SIG-M5 treated with dmso at 0.1 percent for 504 hours (cell line): Measurements from ENCODE around the gene ADGRD1.
"Not testable (repeated sequence)": the region's sequence is repeated elsewhere in the genome, so short reads cannot be mapped to it uniquely, and the experiment has no call there.

Source experiments
- DNase-seq: peaks from one replicate; lab custom pipeline; 2025; ENCODE audit not compliant: unreplicated experiment; lab: John Stamatoyannopoulos, UW

ADGRD1 gene

DNA sequence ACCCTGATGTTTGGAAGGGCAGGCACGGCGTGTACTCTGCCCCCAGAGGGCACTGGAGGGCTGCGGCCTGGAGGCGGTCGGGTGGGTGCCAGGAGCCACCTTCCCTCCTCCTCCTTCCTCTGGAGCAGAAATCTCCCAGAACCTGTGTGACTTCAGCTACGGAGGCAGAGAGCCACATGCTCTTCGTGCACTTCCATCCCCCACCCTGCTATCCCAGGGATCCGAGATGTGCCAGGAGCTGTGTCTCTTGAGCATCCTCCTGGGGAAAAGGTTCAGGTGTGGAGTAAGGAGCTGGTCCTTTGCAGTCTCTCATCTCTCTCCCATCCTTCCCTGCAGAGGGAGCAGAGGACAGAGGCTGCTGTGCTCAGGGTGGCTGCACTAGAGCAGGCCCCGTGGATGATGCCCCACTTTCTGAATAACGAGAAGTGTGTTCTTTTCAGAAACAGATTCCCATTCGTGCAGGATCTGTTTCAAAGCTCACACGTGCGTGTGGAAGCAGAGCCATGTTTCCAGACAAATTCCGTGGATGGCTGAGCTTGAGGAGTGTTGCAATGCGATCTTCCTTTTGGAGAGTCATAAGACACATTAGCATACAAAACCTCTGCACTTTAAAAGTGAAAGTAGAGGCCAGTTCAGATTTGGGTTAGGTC, 162.9 kb downstream of the ADGRD1 start:
- no peak for DNase-seq

DNA sequence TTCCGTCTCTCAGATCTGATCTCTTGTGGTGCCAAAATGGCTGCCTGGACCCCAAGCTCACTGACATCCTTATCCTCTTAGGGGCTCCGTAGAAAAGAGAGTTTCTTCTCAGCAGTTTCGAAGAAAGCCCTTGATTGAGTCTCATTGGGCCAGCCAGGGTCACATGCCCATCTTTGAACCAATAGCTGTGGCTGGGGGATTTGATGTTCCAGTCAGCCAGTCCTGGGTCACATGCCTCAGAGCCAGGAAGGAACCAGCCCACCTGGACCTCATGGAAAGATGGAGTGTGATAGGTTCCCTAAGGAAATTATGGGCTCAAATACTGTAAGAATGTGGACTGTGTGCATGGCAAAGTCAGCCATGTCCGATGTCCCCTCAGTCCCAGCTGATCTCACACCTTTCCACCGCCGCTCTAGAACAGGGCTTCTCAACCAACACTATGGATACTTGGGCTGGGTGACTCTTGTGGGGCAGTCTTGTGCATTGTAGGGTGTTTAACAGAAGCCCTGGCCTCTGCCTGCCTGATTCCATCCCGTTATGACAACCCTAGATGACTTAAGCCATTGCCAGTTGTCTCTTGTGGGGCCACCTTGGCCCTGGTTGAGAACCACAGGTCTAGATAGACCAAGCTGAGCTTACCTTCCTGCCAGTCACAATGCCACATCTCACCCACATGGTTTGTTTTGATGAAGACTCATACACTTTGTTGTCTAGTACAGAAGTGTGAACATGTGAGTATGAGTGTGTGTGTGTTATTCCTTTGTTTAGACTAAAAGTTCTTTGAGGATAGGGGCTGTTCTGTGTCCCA, 163.9 kb downstream of the ADGRD1 start:
- no peak for DNase-seq

DNA sequence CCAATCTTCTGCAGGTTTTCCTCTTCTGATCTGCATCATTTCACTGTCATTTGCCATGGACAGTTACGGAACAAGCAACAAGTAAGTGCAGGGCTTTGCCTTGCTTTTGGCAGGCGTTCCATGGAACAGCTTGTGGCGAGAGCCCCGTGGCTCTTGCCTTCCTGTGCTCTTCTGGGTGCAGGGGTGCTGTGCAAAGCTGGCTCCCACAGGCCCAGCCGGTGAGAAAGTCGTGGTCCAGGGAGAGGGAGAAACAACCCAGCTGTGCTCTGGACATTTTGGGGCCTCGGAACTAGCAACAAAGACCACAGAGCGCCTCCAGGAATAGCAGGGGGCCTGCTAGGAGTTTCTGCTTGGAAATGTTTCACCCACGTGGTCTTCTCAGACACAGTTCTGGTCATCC, 164.7 kb downstream of the ADGRD1 start:
- no peak for DNase-seq

DNA sequence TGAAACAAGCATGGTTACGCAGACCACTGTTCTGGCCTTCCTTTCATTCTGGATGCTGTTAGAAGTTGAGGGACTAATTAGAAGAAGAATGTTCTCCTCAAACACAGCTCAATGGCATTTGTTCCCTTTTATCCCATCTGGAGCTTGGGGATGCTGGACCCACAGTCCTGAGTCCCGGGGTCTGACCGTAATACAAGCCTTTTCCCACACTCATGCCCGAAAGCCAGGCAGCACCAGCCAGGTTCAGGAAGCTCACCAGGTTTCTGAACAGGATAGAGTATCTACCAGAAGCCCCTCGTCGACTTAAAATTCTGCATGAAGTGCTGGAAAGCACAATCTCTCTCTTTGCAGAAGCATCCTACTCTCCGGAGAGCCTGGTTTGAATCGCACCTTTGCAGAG, 165.6 kb downstream of the ADGRD1 start:
- not testable (repeated sequence) for DNase-seq

DNA sequence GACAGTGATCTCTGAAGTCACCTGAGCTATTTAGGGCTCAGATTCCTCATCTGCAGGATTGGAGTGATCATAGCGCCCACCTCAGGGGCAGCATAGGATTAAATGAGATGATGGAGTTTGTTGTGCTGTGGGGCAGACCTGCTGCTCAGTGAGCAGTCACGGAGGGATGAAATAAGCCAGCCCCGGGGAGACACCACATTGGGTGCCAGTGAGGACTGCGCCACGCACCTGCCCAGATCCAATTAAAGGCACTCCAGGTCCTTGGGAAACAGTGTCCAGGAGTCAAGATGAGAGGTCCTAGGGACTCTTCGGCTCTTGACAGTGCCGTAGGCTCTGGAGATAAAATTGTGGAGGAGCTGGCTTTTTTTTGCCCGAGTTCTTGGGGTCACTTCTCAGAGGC, 166.2 kb downstream of the ADGRD1 start:
- DNase-seq, result no peak

- DNase-seq, result no peak
These were observed 167.1 kb downstream of the ADGRD1 start for GRCh38 chr12:131120831-131121271.

DNA sequence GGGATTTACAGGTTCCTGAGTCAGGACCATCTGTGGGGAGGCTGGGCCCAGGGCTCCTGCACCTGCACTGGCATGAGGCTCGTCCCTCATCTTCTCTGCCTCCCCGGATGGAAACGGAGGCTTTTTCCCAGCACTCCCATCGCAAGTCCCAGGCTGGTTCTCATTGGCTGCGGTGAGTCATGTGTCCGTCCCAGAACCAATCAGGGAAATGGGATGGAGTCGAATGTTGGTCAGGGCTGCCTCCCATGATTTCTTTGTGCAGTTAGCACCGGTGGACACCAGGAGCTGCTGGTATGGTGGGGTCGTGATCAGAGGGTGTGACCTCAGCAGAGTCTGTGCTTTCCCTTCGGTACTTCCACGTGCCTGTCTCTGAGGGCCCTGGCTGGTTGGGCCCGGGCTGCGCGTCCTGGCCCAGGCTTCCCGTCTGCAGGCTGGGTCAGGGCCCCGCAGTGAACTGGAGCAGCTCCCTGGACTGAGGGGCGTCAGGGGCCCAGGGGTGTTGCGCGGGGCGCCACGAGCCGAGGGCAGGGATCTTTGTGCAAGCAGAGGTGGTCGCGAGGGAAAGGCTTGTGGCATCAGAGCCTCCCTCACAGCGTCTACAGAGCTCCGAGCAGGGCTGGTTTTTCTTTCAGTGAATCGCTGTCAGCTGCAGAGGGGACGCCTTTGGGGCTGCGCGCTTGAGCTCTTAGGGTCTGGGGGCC, 168.1 kb downstream of the ADGRD1 start:
- no peak for DNase-seq

DNA sequence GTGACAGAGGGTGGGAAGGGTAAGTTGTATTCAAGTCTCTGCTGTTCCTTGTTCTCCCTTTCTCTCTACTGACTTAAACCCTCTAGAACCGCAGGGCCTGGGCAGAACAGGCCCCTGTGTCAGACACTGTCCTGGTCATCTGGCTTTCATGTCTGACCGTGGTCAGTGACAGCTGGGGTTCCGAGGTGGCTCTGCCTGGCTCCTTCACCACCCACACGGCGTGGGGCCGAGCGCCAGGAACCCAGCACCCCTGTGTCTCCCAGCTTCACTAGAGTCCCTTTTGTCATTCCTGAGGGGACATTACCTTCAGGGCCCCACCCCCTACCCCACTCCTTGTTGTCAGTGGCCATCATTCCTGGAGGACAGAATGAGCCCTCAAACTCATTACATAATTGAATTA, 168.9 kb downstream of the ADGRD1 start:
- DNase-seq, result no peak

- DNase-seq, result no peak
These were observed 170.1 kb downstream of the ADGRD1 start for GRCh38 chr12:131123817-131124216.

DNA sequence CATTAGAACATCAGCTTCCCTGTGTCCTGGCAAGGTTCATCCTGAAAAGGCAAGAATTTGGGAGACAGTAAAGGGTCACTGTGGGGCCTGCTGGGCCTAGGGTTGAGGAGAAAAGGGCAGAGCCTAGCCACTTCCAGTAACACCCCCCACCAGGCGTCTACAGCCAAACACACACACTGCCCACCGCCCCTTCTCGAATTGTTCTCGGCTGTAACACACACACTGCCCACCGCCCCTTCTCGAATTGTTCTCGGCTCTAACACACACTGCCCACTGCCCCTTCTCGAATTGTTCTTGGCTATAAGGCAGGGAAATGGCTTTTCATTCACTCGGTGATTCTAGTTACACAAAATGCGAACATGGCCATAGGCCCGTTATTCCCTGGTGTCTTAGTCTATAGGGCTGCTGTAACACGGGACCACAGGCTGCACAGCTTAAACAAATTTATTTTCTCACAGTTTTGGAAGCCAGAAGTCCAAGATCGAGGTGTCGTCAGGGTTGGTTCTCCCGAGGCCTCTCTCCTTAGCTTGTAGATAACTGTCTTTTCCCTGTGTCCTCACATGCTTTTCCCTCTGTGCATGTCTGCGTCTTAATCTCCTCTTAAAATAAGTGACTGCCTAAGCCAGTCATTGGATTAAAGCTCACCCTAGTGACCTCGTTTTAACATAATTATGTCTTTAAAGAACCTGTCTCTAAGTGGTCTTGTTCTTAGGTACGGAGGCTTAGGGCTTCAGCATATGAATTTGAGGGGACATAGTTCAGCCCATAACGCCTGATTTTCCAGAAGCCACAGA, 171.0 kb downstream of the ADGRD1 start:
- DNase-seq, result no peak

- no peak for DNase-seq
These were observed 173.0 kb downstream of the ADGRD1 start for GRCh38 chr12:131126662-131127173.

GRCh38 chr12:131128556-131128955, 174.8 kb downstream of the ADGRD1 start:
- no peak for DNase-seq

DNA sequence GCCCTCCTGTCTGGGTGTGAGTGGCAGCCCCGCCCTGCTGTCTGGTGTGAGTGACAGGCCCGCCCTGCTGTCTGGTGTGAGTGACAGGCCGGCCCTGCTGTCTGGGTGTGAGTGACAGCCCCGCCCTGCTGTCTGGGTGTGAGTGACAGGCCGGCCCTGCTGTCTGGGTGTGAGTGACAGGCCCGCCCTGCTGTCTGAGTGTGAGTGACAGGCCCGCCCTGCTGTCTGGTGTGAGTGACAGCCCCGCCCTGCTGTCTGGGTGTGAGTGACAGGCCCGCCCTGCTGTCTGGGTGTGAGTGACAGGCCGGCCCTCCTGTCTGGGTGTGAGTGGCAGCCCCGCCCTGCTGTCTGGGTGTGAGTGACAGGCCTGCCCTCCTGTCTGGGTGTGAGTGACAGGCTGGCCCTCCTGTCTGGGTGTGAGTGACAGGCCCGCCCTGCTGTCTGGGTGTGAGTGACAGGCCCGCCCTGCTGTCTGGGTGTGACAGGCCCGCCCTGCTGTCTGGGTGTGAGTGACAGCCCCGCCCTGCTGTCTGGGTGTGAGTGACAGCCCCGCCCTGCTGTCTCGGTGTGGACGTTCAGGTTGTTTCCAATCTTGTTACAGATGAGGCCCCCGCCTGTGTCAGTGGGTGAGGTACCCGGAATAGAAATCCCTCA, 175.4 kb downstream of the ADGRD1 start:
- DNase-seq, result not testable (repeated sequence)

- DNase-seq, result no peak
These were observed 176.1 kb downstream of the ADGRD1 start for GRCh38 chr12:131129839-131130238.

DNA sequence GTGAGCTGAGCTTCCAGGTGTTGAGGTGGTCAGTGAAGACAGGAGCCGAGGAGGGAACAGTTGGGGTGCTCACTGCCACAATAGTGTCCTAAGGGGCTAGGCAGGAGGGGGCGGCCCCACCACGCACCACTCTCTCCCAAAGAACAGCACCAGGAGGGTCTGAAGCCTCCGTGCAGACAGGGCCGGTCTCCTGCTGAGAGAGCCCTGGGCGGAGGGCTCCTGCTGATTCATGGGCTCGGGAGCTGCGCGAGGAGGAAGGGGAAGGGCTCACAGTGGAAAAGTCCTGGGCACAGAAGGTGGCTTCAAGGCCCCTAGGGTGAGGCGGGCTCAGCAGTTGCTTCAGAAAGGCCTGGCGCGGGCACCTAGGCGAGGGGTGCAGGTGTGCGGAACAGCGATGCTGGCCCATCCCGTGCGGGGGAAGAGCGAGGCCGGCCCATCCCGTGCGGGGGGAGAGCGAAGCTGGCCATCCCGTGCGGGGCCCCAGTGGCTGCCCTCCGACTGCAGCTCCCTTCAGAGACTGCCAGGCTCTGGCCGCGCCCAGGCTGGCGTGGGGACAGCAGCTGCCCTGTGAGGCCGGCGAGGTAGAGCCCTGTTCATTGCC, 176.7 kb downstream of the ADGRD1 start:
- no peak for DNase-seq

DNA sequence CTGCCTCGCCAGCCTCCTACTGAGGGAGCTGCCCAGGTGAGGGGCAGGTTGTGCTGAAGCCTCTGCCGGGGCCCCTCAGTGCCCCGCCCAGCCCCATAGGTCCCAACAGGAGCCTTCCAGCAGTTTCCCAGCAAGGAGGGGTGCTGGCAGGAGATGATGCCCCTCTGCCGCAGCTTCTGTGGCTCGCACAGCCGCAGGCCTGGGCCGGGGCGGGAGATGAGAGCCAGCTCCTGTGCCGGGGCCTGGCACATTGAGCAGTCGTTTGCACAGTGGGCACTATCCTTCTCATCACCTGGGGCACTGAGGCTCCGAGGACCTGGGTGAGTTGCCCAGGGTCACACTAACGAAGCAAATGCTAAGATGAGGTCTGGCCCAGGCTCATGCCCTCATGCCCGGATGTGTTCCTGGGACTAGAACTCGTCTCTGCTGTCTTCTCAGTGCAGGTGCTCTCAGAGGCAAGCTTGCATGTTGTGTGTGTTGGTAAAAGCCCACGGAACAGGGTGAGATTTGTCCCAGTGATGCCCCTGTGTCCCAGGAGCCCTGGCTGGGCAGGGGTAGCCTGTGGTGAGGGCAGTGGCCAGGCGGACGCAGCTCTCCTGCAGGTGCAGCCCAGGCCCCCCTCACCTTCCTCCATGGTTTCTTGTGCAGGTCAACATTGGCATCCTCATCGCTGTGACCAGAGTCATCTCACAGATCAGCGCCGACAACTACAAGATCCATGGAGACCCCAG, 177.5 kb downstream of the ADGRD1 start:
- no peak for DNase-seq

GRCh38 chr12:131131808-131132117, 178.1 kb downstream of the ADGRD1 start:
- DNase-seq, result no peak

DNA sequence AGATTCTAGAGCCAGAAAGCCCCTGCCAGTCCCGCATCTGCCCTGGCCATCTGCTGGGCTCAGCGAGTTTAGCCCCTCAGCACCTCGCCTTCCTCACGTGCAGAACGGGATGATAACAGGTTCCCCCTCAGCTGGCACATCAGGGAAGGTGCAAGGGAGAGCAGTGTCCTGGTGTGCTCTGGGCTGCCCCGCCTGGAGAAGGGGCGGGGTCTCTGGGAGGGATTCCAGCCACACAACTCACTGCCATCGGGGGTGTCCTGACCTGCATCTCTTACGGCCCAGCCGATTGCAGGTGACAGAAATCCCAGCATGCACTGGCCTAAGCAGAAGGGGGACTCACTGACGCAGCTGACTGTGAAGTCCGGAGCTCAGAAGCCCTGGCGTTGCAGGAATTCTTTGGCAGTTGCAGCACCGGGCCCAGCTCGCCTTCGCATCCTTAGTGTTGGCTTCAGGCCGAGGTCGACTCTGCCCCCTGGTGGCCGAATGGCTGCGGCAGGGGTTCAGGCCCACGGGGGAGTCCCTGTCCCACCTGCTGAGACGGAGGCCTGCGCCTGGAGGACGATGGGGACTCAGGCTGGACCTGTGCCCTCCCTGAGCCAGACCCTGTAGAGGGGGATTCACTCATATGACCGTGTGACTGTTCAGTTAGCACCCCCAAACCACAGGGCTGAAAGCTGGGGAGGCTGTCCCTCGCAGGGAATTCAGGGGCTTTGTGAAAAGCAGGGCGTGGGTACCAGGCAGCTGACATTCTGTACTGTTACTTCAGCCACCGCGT, 178.6 kb downstream of the ADGRD1 start:
- peak; percentile 45 for DNase-seq
